GM23248 (cell line): ENCODE results near the gene C9orf50. TPM values are rescaled to one million over a fixed set of nuclear protein-coding genes. Genes with fewer than 3 reads are reported as not detected.

ENCODE experiments used
- DNase-seq: peaks from one replicate; pipeline ENCODE4 v3.0.0-alpha.2; 2015
- H2AFZ ChIP-seq: fragments of 200-600 bp; sonication (generic); 2 replicates; pipeline ENCODE4 v1.6.1; 2016; ENCODE audit warnings: antibody characterized with exemption
- H3F3A ChIP-seq: fragments of 200-600 bp; sonication (generic); 2 replicates; pipeline ENCODE4 v1.6.1; 2016; ENCODE audit warnings: mild to moderate bottlenecking, antibody characterized with exemption, mixed run types; ENCODE audit not compliant: insufficient read depth
- H3K27ac ChIP-seq: fragments of 200-600 bp; sonication (generic); 2 replicates; pipeline ENCODE4 v1.5.1; 2016; ENCODE audit warnings: mild to moderate bottlenecking
- H3K27me3 ChIP-seq: fragments of 200-600 bp; sonication (generic); replicated peaks from 2 replicates; pipeline ENCODE4 v1.6.1; 2016; ENCODE audit warnings: mild to moderate bottlenecking; ENCODE audit not compliant: insufficient read depth
- H3K36me3 ChIP-seq: fragments of 200-600 bp; sonication (generic); 2 replicates; pipeline ENCODE4 v1.6.1; 2016; ENCODE audit warnings: low read depth, mild to moderate bottlenecking
- H3K4me1 ChIP-seq: fragments of 200-600 bp; sonication (generic); 2 replicates; pipeline ENCODE4 v1.6.1; 2016; ENCODE audit warnings: mild to moderate bottlenecking; ENCODE audit not compliant: insufficient read depth
- H3K4me2 ChIP-seq: fragments of 200-600 bp; sonication (generic); one replicate; pipeline ENCODE4 v1.6.1; 2016; ENCODE audit warnings: mild to moderate bottlenecking; ENCODE audit not compliant: unreplicated experiment
- H3K4me3 ChIP-seq: fragments of 200-600 bp; sonication (generic); 2 replicates; pipeline ENCODE4 v1.5.1; 2016; ENCODE audit warnings: mild to moderate bottlenecking
- H3K79me2 ChIP-seq: fragments of 200-600 bp; sonication (generic); 2 replicates; pipeline ENCODE4 v1.6.1; 2016; ENCODE audit warnings: mild to moderate bottlenecking; ENCODE audit not compliant: insufficient read depth
- H3K9ac ChIP-seq: fragments of 200-600 bp; sonication (generic); 2 replicates; pipeline ENCODE4 v1.6.1; 2016; ENCODE audit warnings: mild to moderate bottlenecking
- H3K9me2 ChIP-seq: fragments of 200-600 bp; sonication (generic); 2 replicates; pipeline ENCODE4 v1.6.1; 2016; ENCODE audit warnings: mixed run types, mild to moderate bottlenecking, moderate library complexity; ENCODE audit not compliant: insufficient read depth
- H3K9me3 ChIP-seq: fragments of 200-600 bp; sonication (generic); one replicate; pipeline ENCODE4 v1.6.1; 2017; ENCODE audit warnings: low read depth
- H4K20me1 ChIP-seq: fragments of 200-600 bp; sonication (generic); 2 replicates; pipeline ENCODE4 v1.6.0; 2016; ENCODE audit not compliant: insufficient read depth
- EZH2 ChIP-seq: fragments of 200-600 bp; sonication (generic); IDR thresholded peaks from 2 replicates; pipeline ENCODE4 v1.6.1; 2018; ENCODE audit warnings: antibody characterized with exemption, mild to moderate bottlenecking; ENCODE audit not compliant: insufficient read depth, poor library complexity, severe bottlenecking
- EZH2phosphoT487 ChIP-seq: fragments of 200-600 bp; sonication (generic); IDR thresholded peaks from 2 replicates; pipeline ENCODE4 v1.6.1; 2018; ENCODE audit warnings: antibody characterized with exemption, moderate library complexity, mild to moderate bottlenecking, low read depth; ENCODE audit not compliant: insufficient read depth
- WGBS, 2 experiments: methylation state at CpG; one replicate each; pipeline ENCODE4 v1.1.6; 2015 to 2017; ENCODE audit warnings: low lambda C conversion rate in 2 of 2, low coverage in 1 of 2; ENCODE audit errors: missing lambda C conversion rate in 2 of 2; 5-methylcytosine and 5-hydroxymethylcytosine counted together
- in situ Hi-C: fragments of 300-500 bp; cut with MboI; formaldehyde crosslinking; loops from 2 replicates; pipeline ENCODE4 v1.15.0; 2020
- polyA plus RNA-seq: library from polyadenylated mRNA; unstranded; fragments of >200 nt; fragmentation: Nextera tagmentation; extraction: Ambion mirVana; gene quantifications from 2 replicates; pipeline ENCODE4 v1.2.1, GENCODE V29; 2016
- total RNA-seq: library from RNA; depleted of rRNA; stranded (reverse); fragments of >200 nt; shearing (Covaris generic); gene quantifications from 2 replicates; pipeline ENCODE4 v1.2.3, GENCODE V29; 2014; rRNA removed

C9orf50 gene
- total and polyA plus RNA-seq, 2 experiments from 2014 or later, result 0.23 to 0.32 TPM

GRCh38 chr9:129562917-129563316, 58.0 kb downstream of the C9orf50 start:
- H3K36me3 ChIP-seq, result no peaks in the 10 kb centered on the region
- H3K9me2 ChIP-seq, result no peaks in the 10 kb centered on the region
- H3K4me1 ChIP-seq, result peaks cover under 1% of the 10 kb centered on the region; the same call in 1 of the 2 replicates
- no peaks in the 10 kb centered on the region for H3K9me3 ChIP-seq
- DNase-seq, result no peak
- H3K79me2 ChIP-seq, result no peaks in the 10 kb centered on the region
- no peak for TF ChIP-seq EZH2
- TF ChIP-seq EZH2phosphoT487, result no peak
- in situ Hi-C loops, result no loop called here
- no peak overlapping the region for H3K4me3 ChIP-seq
- H3K27me3 ChIP-seq, result no peaks in the 10 kb centered on the region
- no peak overlapping the region for H3K4me2 ChIP-seq
- H2AFZ ChIP-seq, result no peak overlapping the region
- H4K20me1 ChIP-seq, result no peaks in the 10 kb centered on the region
- no peaks in the 10 kb centered on the region for H3F3A ChIP-seq
- 94 to 98% methylated on average over 8 of the region's 8 CpGs for WGBS, 2 experiments
- no peak overlapping the region for H3K27ac ChIP-seq
- H3K9ac ChIP-seq, result no peak overlapping the region

GRCh38 chr9:129562514-129562913, 58.4 kb downstream of the C9orf50 start:
- in situ Hi-C loops, result no loop called here

More at GRCh38 chr9:129562514-129562913, 58.4 kb downstream of the C9orf50 start:
- H3K79me2 ChIP-seq, result no peaks in the 10 kb centered on the region
- no peaks in the 10 kb centered on the region for H3K9me3 ChIP-seq
- WGBS, 2 experiments, result 73 to 74% methylated on average over 12 of the region's 12 CpGs
- H3K9ac ChIP-seq, result no peak overlapping the region
- DNase-seq, result no peak
- H3K36me3 ChIP-seq, result no peaks in the 10 kb centered on the region
- H3K4me3 ChIP-seq, result no peak overlapping the region
- no peaks in the 10 kb centered on the region for H3K27me3 ChIP-seq
- no peaks in the 10 kb centered on the region for H4K20me1 ChIP-seq
- no peak overlapping the region for H3K4me2 ChIP-seq
- no peaks in the 10 kb centered on the region for H3F3A ChIP-seq
- no peak overlapping the region for H3K27ac ChIP-seq
- no peak overlapping the region for H2AFZ ChIP-seq
- H3K4me1 ChIP-seq, result no peaks in the 10 kb centered on the region; the same call in 1 of the 2 replicates
- TF ChIP-seq EZH2 (no peak), EZH2phosphoT487 (no peak)
- no peaks in the 10 kb centered on the region for H3K9me2 ChIP-seq

Other genes with a start within 250 kb of the C9orf50 start
- gene NTMT1, start 5.1 kb upstream of the C9orf50 start, total RNA-seq, result 32.6 and 44.5 TPM in 2 replicates
- gene NTMT1, start 5.1 kb upstream of the C9orf50 start, polyA plus RNA-seq, result 115 TPM in 2 replicates
- 22.9 and 24.9 TPM in 2 replicates for gene ASB6, start 21.1 kb upstream of the C9orf50 start, total RNA-seq
- 24.1 and 24.4 TPM in 2 replicates for gene ASB6, start 21.1 kb upstream of the C9orf50 start, polyA plus RNA-seq
- gene PRRX2, start 44.5 kb upstream of the C9orf50 start, total RNA-seq, result 145 and 169 TPM in 2 replicates
- 137 and 141 TPM in 2 replicates for gene PRRX2, start 44.5 kb upstream of the C9orf50 start, polyA plus RNA-seq
- gene PTGES, start 131.9 kb upstream of the C9orf50 start, total RNA-seq, result 8.3 and 12.6 TPM in 2 replicates
- 22.0 and 22.4 TPM in 2 replicates for gene PTGES, start 131.9 kb upstream of the C9orf50 start, polyA plus RNA-seq
- gene TOR1B, start 182.1 kb upstream of the C9orf50 start, total RNA-seq, result 47.6 and 55.1 TPM in 2 replicates
- gene TOR1B, start 182.1 kb upstream of the C9orf50 start, polyA plus RNA-seq, result 34.5 and 37.9 TPM in 2 replicates
- gene TOR1A, start 203.0 kb upstream of the C9orf50 start, total RNA-seq, result 63.6 and 73.6 TPM in 2 replicates
- gene TOR1A, start 203.0 kb upstream of the C9orf50 start, polyA plus RNA-seq, result 101 and 102 TPM in 2 replicates
- 46.8 and 66.0 TPM in 2 replicates for gene C9orf78, start 214.2 kb upstream of the C9orf50 start, total RNA-seq
- gene C9orf78, start 214.2 kb upstream of the C9orf50 start, polyA plus RNA-seq, result 79.7 and 80.7 TPM in 2 replicates
- 7.3 and 10.3 TPM in 2 replicates for gene USP20, start 214.4 kb upstream of the C9orf50 start, total RNA-seq
- gene USP20, start 214.4 kb upstream of the C9orf50 start, polyA plus RNA-seq, result 15.7 and 15.8 TPM in 2 replicates